ENCODE results near the gene ETFDH.

The ETFDH gene

GRCh38 chr4:158666892-158667291 is 5.2 kb upstream of the ETFDH start:
- H3K9me3 ChIP-seq (ENCODE audit: control insufficient read depth, insufficient read depth, low read depth, low read length): no peaks in the 10 kb centered on the region
- H3K36me3 ChIP-seq (ENCODE audit: control insufficient read depth in 2 of 2, insufficient read depth in 1 of 2, low read length in 2 of 2): peaks cover 0 to 4% of the 10 kb centered on the region in 2 experiments; a peak in 1 of 3 replicates
- no peak overlapping the region for H3K27ac ChIP-seq (ENCODE audit: extremely low read depth, low read depth, low read length)
- ChIA-PET POLR2A (no interaction called here), CTCF (interaction anchor here (0.6 to 1.2 kb wide), 2 partner anchors 11 to 813 kb away, joined by 3 to 5 read pairs; no protein-coding TSS in a partner anchor)
- H3K4me1 ChIP-seq (ENCODE audit: control insufficient read depth, insufficient read depth, low read length): 0 out of 2 replicates have a peak, but pooled peaks cover 4% of the 10 kb centered on the region
- H3K4me3 ChIP-seq (ENCODE audit: low read depth, low read length): no peak overlapping the region
- no peak for TF ChIP-seq ZNF692 (tag by site-specific recombination; IDR thresholded peaks at IDR 0.05)
- no peak for TF ChIP-seq ZEB2 (tag by site-specific recombination; IDR thresholded peaks at IDR 0.05)
- TF ChIP-seq ZFP37 (tag by site-specific recombination; IDR thresholded peaks at IDR 0.05): no peak
- TF ChIP-seq ZNF596 (tag by site-specific recombination; IDR thresholded peaks at IDR 0.05): no peak
- TF ChIP-seq ZFP3 (tag by site-specific recombination; IDR thresholded peaks at IDR 0.05; ENCODE audit: low read depth): no peak
- TF ChIP-seq ZNF292 (tag by site-specific recombination; IDR thresholded peaks at IDR 0.05; ENCODE audit: borderline replicate concordance, low read depth): no peak
- TF ChIP-seq ZNF660 (tag by site-specific recombination; IDR thresholded peaks at IDR 0.05): no peak
- TF ChIP-seq ZNF600 (tag by site-specific recombination; IDR thresholded peaks at IDR 0.05): no peak
- no peak for TF ChIP-seq ZNF394 (tag by site-specific recombination; IDR thresholded peaks at IDR 0.05; ENCODE audit: borderline replicate concordance)
- TF ChIP-seq ZNF140 (tag by site-specific recombination; IDR thresholded peaks at IDR 0.05): no peak
- TF ChIP-seq FEZF1 (tag by site-specific recombination; IDR thresholded peaks at IDR 0.05): no peak
- no peak for TF ChIP-seq ZNF221 (tag by site-specific recombination; IDR thresholded peaks at IDR 0.05; ENCODE audit: borderline replicate concordance)
- no peak for TF ChIP-seq ZSCAN5A (tag by site-specific recombination; IDR thresholded peaks at IDR 0.05)
- TF ChIP-seq ZXDB (tag by site-specific recombination; IDR thresholded peaks at IDR 0.05): no peak
- TF ChIP-seq ZNF629 (tag by site-specific recombination; IDR thresholded peaks at IDR 0.05): no peak
- TF ChIP-seq TRIM28 (IDR thresholded peaks at IDR 0.05; ENCODE audit: borderline replicate concordance, low read length): no peak
- no peak for TF ChIP-seq ZBTB1 (tag by site-specific recombination; IDR thresholded peaks at IDR 0.05)

GRCh38 chr4:158667651-158668198 is 4.4 kb upstream of the ETFDH start:
- Histone ChIP-seq H3K36me3 (ENCODE audit: control insufficient read depth in 2 of 2, insufficient read depth in 1 of 2, low read length in 2 of 2) (peaks cover 0 to 4% of the 10 kb centered on the region in 2 experiments; a peak in 1 of 3 replicates), H3K4me3 (ENCODE audit: low read depth, low read length) (no peak overlapping the region), H3K4me1 (ENCODE audit: control insufficient read depth, insufficient read depth, low read length) (0 out of 2 replicates have a peak, but pooled peaks cover 4% of the 10 kb centered on the region), H3K27ac (ENCODE audit: extremely low read depth, low read depth, low read length) (no peak overlapping the region), H3K9me3 (ENCODE audit: control insufficient read depth, insufficient read depth, low read depth, low read length) (no peaks in the 10 kb centered on the region)
- TF ChIP-seq PRDM1 (tag by site-specific recombination; IDR thresholded peaks at IDR 0.05) (no peak), ZNF791 (tag by site-specific recombination; IDR thresholded peaks at IDR 0.05) (no peak), IKZF3 (tag by site-specific recombination; IDR thresholded peaks at IDR 0.05) (no peak), ZNF426 (tag by site-specific recombination; IDR thresholded peaks at IDR 0.05) (no peak), ZBTB17 (tag by site-specific recombination; IDR thresholded peaks at IDR 0.05) (no peak), SALL2 (tag by site-specific recombination; IDR thresholded peaks at IDR 0.05; ENCODE audit: borderline replicate concordance) (no peak)
- ChIA-PET CTCF (interaction anchor here (0.6 to 1.2 kb wide), 2 partner anchors 12 to 56 kb away, joined by 5 to 6 read pairs; no protein-coding TSS in a partner anchor), POLR2A (no interaction called here)
